H1 (cell line): Measurements from ENCODE around the gene TIMM10B. TPM values are rescaled to one million over a fixed set of nuclear protein-coding genes. Genes with fewer than 3 reads are reported as not detected.

Source experiments
- CTCF ChIA-PET: fragments of 300-600 bp; sonication (Branson Sonifier 250); formaldehyde crosslinking; loops from one replicate; lab custom pipeline; 2021; ENCODE audit not compliant: partially characterized antibody; lab: Charles Lee
- POLR2A ChIA-PET: fragments of 300-600 bp; sonication (Branson Sonifier 250); formaldehyde crosslinking; loops from one replicate; lab custom pipeline; 2021; ENCODE audit warnings: inconsistent platforms; ENCODE audit not compliant: partially characterized antibody; lab: Charles Lee
- DNase-seq, 2 experiments: peaks; one replicate each; pipeline versions ENCODE4 v3.0.0 to v3.0.0-alpha.2; 2010 to 2022; ENCODE audit warnings: low spot score in 2 of 2, low read depth in 1 of 2, mixed read lengths in 1 of 2
- FAIRE-seq: peaks from 2 replicates; lab custom pipeline; 2011; peaks lifted over from hg19 to GRCh38; lab: Jason Lieb, UNC
- H2AFZ ChIP-seq: 2 replicates; pipeline ENCODE4 v1.8.1; 2012; ENCODE audit warnings: low read length, inconsistent platforms
- H2AK5ac ChIP-seq: 2 replicates; pipeline ENCODE4 v1.6.1; 2013; ENCODE audit warnings: low read depth, low read length
- H2BK120ac ChIP-seq: replicated peaks from 2 replicates; pipeline ENCODE3; 2013; ENCODE audit warnings: low read depth, low read length, inconsistent platforms
- H2BK12ac ChIP-seq: 2 replicates; pipeline ENCODE4 v1.6.1; 2013; ENCODE audit warnings: low read depth, low read length
- H2BK15ac ChIP-seq: 2 replicates; pipeline ENCODE4 v1.6.1; 2013; ENCODE audit warnings: low read length
- H2BK20ac ChIP-seq: 2 replicates; pipeline ENCODE4 v1.6.1; 2013; ENCODE audit warnings: low read length
- H2BK5ac ChIP-seq: 2 replicates; pipeline ENCODE4 v1.6.1; 2013; ENCODE audit warnings: low read depth, low read length
- H3K14ac ChIP-seq: 2 replicates; pipeline ENCODE4 v1.6.1; 2013; ENCODE audit warnings: inconsistent platforms; ENCODE audit not compliant: insufficient read length
- H3K18ac ChIP-seq: 2 replicates; pipeline ENCODE4 v1.6.1; 2013; ENCODE audit warnings: low read length; ENCODE audit errors: extremely low read depth
- H3K23ac ChIP-seq: 2 replicates; pipeline ENCODE4 v1.6.1; 2013; ENCODE audit warnings: inconsistent platforms; ENCODE audit not compliant: insufficient read length
- H3K23me2 ChIP-seq: 2 replicates; pipeline ENCODE4 v1.6.1; 2013; ENCODE audit warnings: low read depth, low read length
- H3K27ac ChIP-seq: 2 replicates; pipeline ENCODE4 v1.6.1; 2011; ENCODE audit warnings: low read depth, low read length, inconsistent platforms
- H3K27me3 ChIP-seq, 4 experiments: replicated peaks in 1 of 4; 1 replicate in 1 of 4; 2 replicates in 3 of 4; pipeline versions ENCODE4 v1.6.1 to v1.8.1; 2011 to 2013; ENCODE audit warnings: low read length in 3 of 4, mild to moderate bottlenecking in 3 of 4, inconsistent platforms in 2 of 4, mixed read lengths in 2 of 4, moderate library complexity in 1 of 4; ENCODE audit not compliant: control insufficient read depth in 3 of 4, insufficient read depth in 3 of 4; ENCODE audit errors: extremely low read depth in 1 of 4
- H3K36me3 ChIP-seq, 4 experiments: 2 replicates each; pipeline versions ENCODE4 v1.6.1 to v1.8.1; 2011 to 2013; ENCODE audit warnings: mild to moderate bottlenecking in 4 of 4, low read length in 3 of 4, moderate library complexity in 2 of 4, control low read depth in 1 of 4, inconsistent platforms in 1 of 4; ENCODE audit not compliant: insufficient read depth in 4 of 4, control insufficient read depth in 2 of 4
- H3K4ac ChIP-seq: replicated peaks from 2 replicates; pipeline ENCODE3; 2013; ENCODE audit warnings: low read length, low read depth, mixed read lengths, inconsistent platforms; ENCODE audit not compliant: insufficient read length
- H3K4me1 ChIP-seq, 4 experiments: replicated peaks in 1 of 4; 1 replicate in 1 of 4; 2 replicates in 3 of 4; pipeline versions ENCODE4 v1.6.1 to v1.8.1; 2011 to 2013; ENCODE audit warnings: low read length in 3 of 4, inconsistent platforms in 2 of 4, mixed read lengths in 1 of 4; ENCODE audit not compliant: insufficient read depth in 4 of 4, control insufficient read depth in 3 of 4
- H3K4me2 ChIP-seq, 2 experiments: 2 replicates each; pipeline versions ENCODE4 v1.6.1 to v1.8.1; 2011 to 2013; ENCODE audit warnings: low read depth in 2 of 2, low read length in 2 of 2, control low read depth in 1 of 2, inconsistent platforms in 1 of 2, mild to moderate bottlenecking in 1 of 2; ENCODE audit not compliant: insufficient read depth in 1 of 2
- H3K4me3 ChIP-seq, 4 experiments: fragments of 200-600, 300-600 bp in 1 of 4; sonication (generic), shearing (Covaris generic), sonication (Bioruptor Twin) in 1 of 4; 2 replicates each; pipeline versions ENCODE4 v1.5.1 to v1.8.1; 2011 to 2016; ENCODE audit warnings: low read length in 4 of 4, low read depth in 3 of 4, control low read depth in 2 of 4, inconsistent platforms in 2 of 4, mild to moderate bottlenecking in 2 of 4, mixed read lengths in 1 of 4, moderate library complexity in 1 of 4; ENCODE audit not compliant: insufficient read depth in 2 of 4; ENCODE audit errors: extremely low read depth in 1 of 4
- H3K56ac ChIP-seq: replicated peaks from 2 replicates; pipeline ENCODE3; 2013; ENCODE audit warnings: low read depth, mild to moderate bottlenecking, mixed read lengths, low read length, inconsistent platforms; ENCODE audit not compliant: insufficient read length
- H3K79me1 ChIP-seq: 2 replicates; pipeline ENCODE4 v1.6.1; 2013; ENCODE audit warnings: low read depth, low read length, control low read depth
- H3K79me2 ChIP-seq, 2 experiments: 2 replicates each; pipeline versions ENCODE4 v1.6.1 to v1.8.1; 2012 to 2013; ENCODE audit warnings: low read length in 2 of 2, mild to moderate bottlenecking in 2 of 2, inconsistent platforms in 1 of 2; ENCODE audit not compliant: insufficient read depth in 2 of 2, control insufficient read depth in 1 of 2
- H3K9ac ChIP-seq, 4 experiments: replicated peaks in 1 of 4; 1 replicate in 1 of 4; 2 replicates in 3 of 4; pipeline versions ENCODE4 v1.6.1 to v1.8.1; 2011 to 2013; ENCODE audit warnings: low read depth in 3 of 4, low read length in 3 of 4, control low read depth in 2 of 4, mild to moderate bottlenecking in 2 of 4, moderate library complexity in 2 of 4, inconsistent platforms in 1 of 4; ENCODE audit errors: extremely low read depth in 1 of 4
- H3K9me3 ChIP-seq, 2 experiments: 2 replicates each; pipeline versions ENCODE4 v1.6.1 to v1.8.1; 2012 to 2013; ENCODE audit warnings: mild to moderate bottlenecking in 2 of 2, moderate library complexity in 2 of 2, control low read depth in 1 of 2, inconsistent platforms in 1 of 2, low read depth in 1 of 2, low read length in 1 of 2, mixed read lengths in 1 of 2; ENCODE audit not compliant: insufficient read depth in 2 of 2
- H4K20me1 ChIP-seq, 2 experiments: replicated peaks in 1 of 2; 2 replicates each; pipeline versions ENCODE3 to v1.8.1; 2011 to 2013; ENCODE audit warnings: inconsistent platforms in 2 of 2, low read length in 2 of 2, mild to moderate bottlenecking in 1 of 2; ENCODE audit not compliant: insufficient read depth in 2 of 2, control insufficient read depth in 1 of 2
- H4K5ac ChIP-seq: 2 replicates; pipeline ENCODE4 v1.6.1; 2013; ENCODE audit warnings: low read length, low read depth, mixed read lengths, inconsistent platforms; ENCODE audit not compliant: insufficient read length
- H4K8ac ChIP-seq: 2 replicates; pipeline ENCODE4 v1.8.0; 2013; ENCODE audit warnings: mild to moderate bottlenecking, moderate library complexity, low read length, inconsistent platforms; ENCODE audit not compliant: insufficient read depth; ENCODE audit errors: extremely low read depth
- H4K91ac ChIP-seq: replicated peaks from 2 replicates; pipeline ENCODE3; 2013; ENCODE audit warnings: low read length, mixed read lengths, inconsistent platforms; ENCODE audit not compliant: insufficient read length
- BRCA1 ChIP-seq: IDR thresholded peaks from 2 replicates; pipeline ENCODE4 v1.6.1; 2012; ENCODE audit warnings: low read depth, low read length, improper control_type of control experiment
- EP300 ChIP-seq, 2 experiments: IDR thresholded peaks; 1 replicate in 1 of 2; 2 replicates in 1 of 2; pipeline ENCODE4 v1.6.1; 2011 to 2012; ENCODE audit warnings: low read depth in 2 of 2, low read length in 2 of 2, mild to moderate bottlenecking in 2 of 2, borderline replicate concordance in 1 of 2, inconsistent platforms in 1 of 2, moderate library complexity in 1 of 2
- JUN ChIP-seq: IDR thresholded peaks from 2 replicates; pipeline ENCODE4 v1.6.1; 2011; ENCODE audit warnings: low read depth, mild to moderate bottlenecking, improper control_type of control experiment, low read length
- KDM4A ChIP-seq: IDR thresholded peaks from one replicate; pipeline ENCODE4 v1.7.1; 2012; ENCODE audit warnings: low read depth, mild to moderate bottlenecking, moderate library complexity, low read length, inconsistent platforms; ENCODE audit not compliant: severe bottlenecking
- POLR2AphosphoS5 ChIP-seq: IDR thresholded peaks from 2 replicates; pipeline ENCODE4 v1.6.1; 2011; ENCODE audit warnings: low read depth, low read length
- YY1 ChIP-seq: IDR thresholded peaks from 2 replicates; pipeline ENCODE4 v1.6.1; 2011; ENCODE audit warnings: low read depth, mild to moderate bottlenecking, low read length
- ZNF274 ChIP-seq: IDR thresholded peaks from 2 replicates; pipeline ENCODE4 v1.7.0; 2012; ENCODE audit warnings: low read length, borderline replicate concordance; ENCODE audit errors: extremely low read depth
- WGBS, 2 experiments: shearing (Covaris generic) in 1 of 2; methylation state at CpG; one replicate each; pipeline versions ENCODE4 v1.1.6 to v1.1.7; 2013 to 2015; ENCODE audit warnings: low lambda C conversion rate in 2 of 2, mixed read lengths in 2 of 2, inconsistent platforms in 1 of 2, low coverage in 1 of 2, missing lambda C conversion rate in 1 of 2; ENCODE audit not compliant: insufficient replicate concordance in 2 of 2, insufficient coverage in 1 of 2, insufficient read length in 1 of 2; ENCODE audit errors: extremely low coverage in 1 of 2, missing lambda C conversion rate in 1 of 2; 5-methylcytosine and 5-hydroxymethylcytosine counted together
- polyA plus RNA-seq, 7 experiments: library from polyadenylated mRNA; depleted of rRNA in 3 of 7; stranded (reverse) in 5 of 7; unstranded in 2 of 7; fragments of >200 nt in 5 of 7; fragments of 200-250 nt in 2 of 7; gene quantifications; 1 replicate in 5 of 7; 2 replicates in 1 of 7; 4 replicates in 1 of 7; pipeline versions ENCODE4 v1.2.1 to v1.2.3, GENCODE V29; 2011 to 2013; ENCODE audit warnings: missing spikeins in 2 of 7, mixed read lengths in 2 of 7
- total RNA-seq: library from RNA; stranded (reverse); fragmentation: NEBNext Ultra II Directional; extraction: Animal tissue kit (Norgen Biotek cat#: 25700); gene quantifications from 2 replicates; pipeline ENCODE4 v1.2.1, GENCODE V29; 2021

The TIMM10B gene
- total and polyA plus RNA-seq, 2 of the 8 experiments (the other 6 are each of a cell fraction or from before 2014, with no cell fraction given), result 38.2 to 47.8 TPM

- H3K4me2 ChIP-seq, result no peak overlapping the region
- no peak overlapping the region for H2BK12ac ChIP-seq
- WGBS, 2 experiments, result 83% methylated on average over 5 of the region's 5 CpGs; no CpG with 5 or more reads in 1 of the 2 experiments
- no peak overlapping the region for H2BK5ac ChIP-seq
- H4K20me1 ChIP-seq, result no peaks in the 10 kb centered on the region
- no peak overlapping the region for H4K8ac ChIP-seq
- H3K27ac ChIP-seq, result no peak overlapping the region
- H3K79me2 ChIP-seq, result no peaks in the 10 kb centered on the region
- no peaks in the 10 kb centered on the region for H3K9me3 ChIP-seq
- no peak for FAIRE-seq
- no peaks in the 10 kb centered on the region for H3K4me1 ChIP-seq
- H2BK120ac ChIP-seq, result no peak overlapping the region
- no peak for DNase-seq
- POLR2A ChIA-PET, result interaction anchor here (1.2 kb wide), 1 partner anchor 18 kb away, joined by 4 read pairs; no protein-coding TSS in a partner anchor
- CTCF ChIA-PET, result interaction anchor here (0.6 to 22.7 kb wide), 8 partner anchors 10 to 72 kb away, joined by 3 to 585 read pairs (median 6); partner anchors contain the start of gene SMPD1
- H3K18ac ChIP-seq, result no peak overlapping the region
- 0 out of 7 replicates have a peak, but pooled peaks cover 0 to 2% (median 0%) of the 10 kb centered on the region in 4 experiments for H3K27me3 ChIP-seq
- H3K14ac ChIP-seq, result no peak overlapping the region
- H2BK20ac ChIP-seq, result no peak overlapping the region
- H3K36me3 ChIP-seq, result no peaks in the 10 kb centered on the region
- H2AK5ac ChIP-seq, result no peak overlapping the region
- H3K23me2 ChIP-seq, result no peaks in the 10 kb centered on the region
- no peak overlapping the region for H2BK15ac ChIP-seq
- H3K79me1 ChIP-seq, result no peaks in the 10 kb centered on the region
- no peak overlapping the region for H3K23ac ChIP-seq
- no peak overlapping the region for H2AFZ ChIP-seq
- H3K4ac ChIP-seq, result no peak overlapping the region
- no peak for TF ChIP-seq ZNF274
- no peak for TF ChIP-seq POLR2AphosphoS5
- TF ChIP-seq KDM4A, result no peak
- TF ChIP-seq EP300 (IDR thresholded peaks at IDR 0.05; ENCODE audit: borderline replicate concordance in 1 of 2, low read depth in 2 of 2, low read length in 2 of 2), result no peak
- no peak for TF ChIP-seq JUN
- TF ChIP-seq YY1, result no peak
- TF ChIP-seq BRCA1, result no peak
- no peak overlapping the region for H4K91ac ChIP-seq
- H4K5ac ChIP-seq, result no peak overlapping the region
- no peak overlapping the region for H3K56ac ChIP-seq
- H3K9ac ChIP-seq, result no peak overlapping the region
- H3K4me3 ChIP-seq, result no peak overlapping the region
These were observed 47.2 kb upstream of the TIMM10B start for GRCh38 chr11:6433998-6434660.
